Stimulated activated CD8-positive, alpha-beta memory T cell treated with anti-CD3 and anti-CD28 coated beads, Interleukin-2, amount 100 ng/mL, for 48 hours (primary cell): Measurements from ENCODE around the gene DNALI1.

Experiments
- DNase-seq, 2 donors: peaks; one replicate each; pipeline ENCODE4 v3.0.0-alpha.2; 2020; ENCODE audit warnings: low read depth in 2 of 2

The DNALI1 gene

GRCh38 chr1:37601441-37601840 lies 44.7 kb downstream of the DNALI1 start:
- DNase-seq: no peak

GRCh38 chr1:37602750-37603694 lies 46.3 kb downstream of the DNALI1 start:
- peak in 1 of 2 donors; percentile 3 for DNase-seq

- no peak for DNase-seq
These were observed 48.4 kb downstream of the DNALI1 start for GRCh38 chr1:37605061-37605650.

GRCh38 chr1:37605806-37606474 lies 49.2 kb downstream of the DNALI1 start:
- DNase-seq: no peak

- DNase-seq: no peak
These were observed 49.9 kb downstream of the DNALI1 start for GRCh38 chr1:37606481-37607263.

GRCh38 chr1:37609002-37609401 lies 52.3 kb downstream of the DNALI1 start:
- no peak for DNase-seq

DNA sequence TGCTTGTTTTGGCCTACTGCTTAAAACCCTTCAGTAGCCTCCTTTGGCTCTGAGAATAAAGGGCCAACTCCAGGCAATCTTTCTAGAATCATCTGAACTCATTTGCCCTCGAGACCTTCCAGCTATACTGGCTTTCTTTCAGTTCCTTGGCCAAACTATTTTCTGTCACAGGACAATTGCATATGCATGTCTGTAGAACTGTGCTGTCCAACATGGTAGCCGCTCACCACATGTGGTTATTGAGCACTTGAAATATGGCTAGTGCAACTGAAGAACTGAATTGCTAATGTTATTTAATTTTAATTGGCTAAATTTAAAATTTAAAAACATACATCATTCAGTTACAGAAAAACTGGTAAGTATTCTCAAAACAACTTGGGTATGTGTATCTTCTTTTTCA lies 53.3 kb downstream of the DNALI1 start:
- DNase-seq: no peak

GRCh38 chr1:37612186-37612585 lies 55.4 kb downstream of the DNALI1 start:
- DNase-seq: no peak

- DNase-seq: no peak
These were observed 57.4 kb downstream of the DNALI1 start for GRCh38 chr1:37614105-37614504.

- no peak for DNase-seq
These were observed 59.6 kb downstream of the DNALI1 start for GRCh38 chr1:37616330-37616729.
